Measurements from ENCODE around the gene ZNF639. TPM values are rescaled to one million over a fixed set of nuclear protein-coding genes. Genes with fewer than 3 reads are reported as not detected.

ZNF639 gene
- total and polyA plus RNA-seq, 10 of the 15 experiments (the other 5 are each of a cell fraction or from before 2014, with no cell fraction given), result 16.3 to 61.2 (median 35.3) TPM

DNA sequence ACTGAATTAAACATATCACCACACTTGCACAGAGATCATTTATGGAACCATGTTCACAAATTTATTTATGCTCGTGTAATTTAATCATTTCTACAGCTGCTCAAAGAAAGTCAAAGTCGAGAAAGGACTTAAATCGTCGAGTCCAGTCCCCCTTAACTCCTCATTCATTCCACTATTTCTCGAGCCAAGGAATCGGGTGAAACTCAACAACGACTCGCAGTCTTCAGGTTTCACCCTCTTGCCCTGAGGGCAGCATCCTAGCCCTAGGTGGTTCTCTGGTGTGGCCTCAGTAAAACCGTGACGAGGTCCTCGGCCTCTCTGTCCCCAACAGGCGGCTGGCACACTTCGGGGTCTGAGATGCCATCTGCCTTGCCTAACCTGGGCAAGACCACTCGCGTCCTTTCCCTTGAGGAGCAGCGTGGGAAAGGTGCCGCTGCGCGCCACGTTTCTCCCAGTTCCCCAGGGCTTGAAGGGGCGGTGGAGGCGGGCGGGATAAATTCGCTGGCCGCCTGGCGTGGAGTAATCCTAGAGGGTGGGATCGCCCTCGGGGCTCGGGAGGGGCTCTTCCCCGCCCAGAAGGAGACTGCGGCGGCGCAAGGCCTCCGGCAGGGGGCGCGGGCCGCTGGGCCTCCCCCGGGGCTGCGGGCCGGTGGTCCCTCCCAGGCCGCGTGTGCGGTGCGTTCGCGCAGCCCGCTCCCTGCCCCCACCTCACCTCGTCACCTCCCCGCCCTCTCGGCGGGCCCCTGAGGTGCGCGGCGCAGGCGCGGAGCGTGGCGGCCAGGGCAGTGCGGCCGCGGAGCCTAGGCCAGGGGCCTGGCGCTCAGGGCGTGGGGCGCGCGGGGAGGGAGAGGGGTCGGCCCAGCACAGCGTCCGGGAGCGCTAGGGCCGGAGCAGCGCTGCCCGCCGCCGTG is at the start of gene ZNF639 (continued):
- peak; percentile 81 for TF ChIP-seq POLR2A (IDR thresholded peaks at IDR 0.05; ENCODE audit: low read depth, low read length)
- TF ChIP-seq SUZ12 (IDR thresholded peaks at IDR 0.05; ENCODE audit: unreplicated experiment), result no peak
- TF ChIP-seq, protein P1, sequence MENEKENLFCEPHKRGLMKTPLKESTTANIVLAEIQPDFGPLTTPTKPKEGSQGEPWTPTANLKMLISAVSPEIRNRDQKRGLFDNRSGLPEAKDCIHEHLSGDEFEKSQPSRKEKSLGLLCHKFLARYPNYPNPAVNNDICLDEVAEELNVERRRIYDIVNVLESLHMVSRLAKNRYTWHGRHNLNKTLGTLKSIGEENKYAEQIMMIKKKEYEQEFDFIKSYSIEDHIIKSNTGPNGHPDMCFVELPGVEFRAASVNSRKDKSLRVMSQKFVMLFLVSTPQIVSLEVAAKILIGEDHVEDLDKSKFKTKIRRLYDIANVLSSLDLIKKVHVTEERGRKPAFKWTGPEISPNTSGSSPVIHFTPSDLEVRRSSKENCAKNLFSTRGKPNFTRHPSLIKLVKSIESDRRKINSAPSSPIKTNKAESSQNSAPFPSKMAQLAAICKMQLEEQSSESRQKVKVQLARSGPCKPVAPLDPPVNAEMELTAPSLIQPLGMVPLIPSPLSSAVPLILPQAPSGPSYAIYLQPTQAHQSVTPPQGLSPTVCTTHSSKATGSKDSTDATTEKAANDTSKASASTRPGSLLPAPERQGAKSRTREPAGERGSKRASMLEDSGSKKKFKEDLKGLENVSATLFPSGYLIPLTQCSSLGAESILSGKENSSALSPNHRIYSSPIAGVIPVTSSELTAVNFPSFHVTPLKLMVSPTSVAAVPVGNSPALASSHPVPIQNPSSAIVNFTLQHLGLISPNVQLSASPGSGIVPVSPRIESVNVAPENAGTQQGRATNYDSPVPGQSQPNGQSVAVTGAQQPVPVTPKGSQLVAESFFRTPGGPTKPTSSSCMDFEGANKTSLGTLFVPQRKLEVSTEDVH (IDR thresholded peaks at IDR 0.05; ENCODE audit: low read depth, partially characterized antibody), result no peak
- no peak for TF ChIP-seq EP300 (IDR thresholded peaks at IDR 0.05; ENCODE audit: borderline replicate concordance in 1 of 2, control insufficient read depth in 1 of 2, low read depth in 2 of 2, low read length in 2 of 2)
- TF ChIP-seq CREM (IDR thresholded peaks at IDR 0.05; ENCODE audit: low read depth), result peak; percentile 52; the same call in 1 of the 2 replicates
- TF ChIP-seq RAD21 (IDR thresholded peaks at IDR 0.05; ENCODE audit: insufficient read depth, low read depth, low read length), result peak; percentile 47
- TF ChIP-seq SUPT20H (IDR thresholded peaks at IDR 0.05; ENCODE audit: borderline replicate concordance, control insufficient read depth, low read depth, low read length), result no peak
- TF ChIP-seq LARP7 (IDR thresholded peaks at IDR 0.05), result 0 out of 2 replicates have a peak, but pooled peaks have one; percentile 55
- 0 out of 2 replicates have a peak, but pooled peaks have one; percentile 30 for TF ChIP-seq NBN (IDR thresholded peaks at IDR 0.05)
- TF ChIP-seq PBX3 (IDR thresholded peaks at IDR 0.05; ENCODE audit: insufficient replicate concordance, low read depth, low read length), result no peak
- TF ChIP-seq, protein P2, sequence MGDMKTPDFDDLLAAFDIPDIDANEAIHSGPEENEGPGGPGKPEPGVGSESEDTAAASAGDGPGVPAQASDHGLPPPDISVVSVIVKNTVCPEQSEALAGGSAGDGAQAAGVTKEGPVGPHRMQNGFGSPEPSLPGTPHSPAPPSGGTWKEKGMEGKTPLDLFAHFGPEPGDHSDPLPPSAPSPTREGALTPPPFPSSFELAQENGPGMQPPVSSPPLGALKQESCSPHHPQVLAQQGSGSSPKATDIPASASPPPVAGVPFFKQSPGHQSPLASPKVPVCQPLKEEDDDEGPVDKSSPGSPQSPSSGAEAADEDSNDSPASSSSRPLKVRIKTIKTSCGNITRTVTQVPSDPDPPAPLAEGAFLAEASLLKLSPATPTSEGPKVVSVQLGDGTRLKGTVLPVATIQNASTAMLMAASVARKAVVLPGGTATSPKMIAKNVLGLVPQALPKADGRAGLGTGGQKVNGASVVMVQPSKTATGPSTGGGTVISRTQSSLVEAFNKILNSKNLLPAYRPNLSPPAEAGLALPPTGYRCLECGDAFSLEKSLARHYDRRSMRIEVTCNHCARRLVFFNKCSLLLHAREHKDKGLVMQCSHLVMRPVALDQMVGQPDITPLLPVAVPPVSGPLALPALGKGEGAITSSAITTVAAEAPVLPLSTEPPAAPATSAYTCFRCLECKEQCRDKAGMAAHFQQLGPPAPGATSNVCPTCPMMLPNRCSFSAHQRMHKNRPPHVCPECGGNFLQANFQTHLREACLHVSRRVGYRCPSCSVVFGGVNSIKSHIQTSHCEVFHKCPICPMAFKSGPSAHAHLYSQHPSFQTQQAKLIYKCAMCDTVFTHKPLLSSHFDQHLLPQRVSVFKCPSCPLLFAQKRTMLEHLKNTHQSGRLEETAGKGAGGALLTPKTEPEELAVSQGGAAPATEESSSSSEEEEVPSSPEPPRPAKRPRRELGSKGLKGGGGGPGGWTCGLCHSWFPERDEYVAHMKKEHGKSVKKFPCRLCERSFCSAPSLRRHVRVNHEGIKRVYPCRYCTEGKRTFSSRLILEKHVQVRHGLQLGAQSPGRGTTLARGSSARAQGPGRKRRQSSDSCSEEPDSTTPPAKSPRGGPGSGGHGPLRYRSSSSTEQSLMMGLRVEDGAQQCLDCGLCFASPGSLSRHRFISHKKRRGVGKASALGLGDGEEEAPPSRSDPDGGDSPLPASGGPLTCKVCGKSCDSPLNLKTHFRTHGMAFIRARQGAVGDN (IDR thresholded peaks at IDR 0.05), result peak; percentile 59; the same call in 1 of the 2 replicates
- peak; percentile 69 for TF ChIP-seq RUNX3 (IDR thresholded peaks at IDR 0.05; ENCODE audit: low read length)
- TF ChIP-seq, protein P3, sequence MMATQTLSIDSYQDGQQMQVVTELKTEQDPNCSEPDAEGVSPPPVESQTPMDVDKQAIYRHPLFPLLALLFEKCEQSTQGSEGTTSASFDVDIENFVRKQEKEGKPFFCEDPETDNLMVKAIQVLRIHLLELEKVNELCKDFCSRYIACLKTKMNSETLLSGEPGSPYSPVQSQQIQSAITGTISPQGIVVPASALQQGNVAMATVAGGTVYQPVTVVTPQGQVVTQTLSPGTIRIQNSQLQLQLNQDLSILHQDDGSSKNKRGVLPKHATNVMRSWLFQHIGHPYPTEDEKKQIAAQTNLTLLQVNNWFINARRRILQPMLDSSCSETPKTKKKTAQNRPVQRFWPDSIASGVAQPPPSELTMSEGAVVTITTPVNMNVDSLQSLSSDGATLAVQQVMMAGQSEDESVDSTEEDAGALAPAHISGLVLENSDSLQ (IDR thresholded peaks at IDR 0.05), result no peak
- TF ChIP-seq SMAD5 (IDR thresholded peaks at IDR 0.05; ENCODE audit: low read depth), result no peak
- TF ChIP-seq WRNIP1 (IDR thresholded peaks at IDR 0.05; ENCODE audit: borderline replicate concordance, low read depth, low read length), result no peak
- TF ChIP-seq PML (IDR thresholded peaks at IDR 0.05; ENCODE audit: low read length), result no peak; the same call in 1 of the 2 replicates
- peak; percentile 78 for TF ChIP-seq ZNF217 (IDR thresholded peaks at IDR 0.05)
- peak; percentile 57; the same call in 1 of the 2 replicates for TF ChIP-seq ZNF24 (IDR thresholded peaks at IDR 0.05)
- TF ChIP-seq IRF4 (IDR thresholded peaks at IDR 0.05; ENCODE audit: low read depth, low read length), result 0 out of 2 replicates have a peak, but pooled peaks have one; percentile 19
- TF ChIP-seq MYC (IDR thresholded peaks at IDR 0.05; ENCODE audit: insufficient read depth, insufficient read length, insufficient replicate concordance, low read length, severe bottlenecking), result peak; percentile 74
- TF ChIP-seq SMAD1 (IDR thresholded peaks at IDR 0.05; ENCODE audit: low read depth, partially characterized antibody), result no peak

Measured in GM12878 (cell line).